ENCODE results near the gene GEN1.

- TF ChIP-seq, protein P1, sequence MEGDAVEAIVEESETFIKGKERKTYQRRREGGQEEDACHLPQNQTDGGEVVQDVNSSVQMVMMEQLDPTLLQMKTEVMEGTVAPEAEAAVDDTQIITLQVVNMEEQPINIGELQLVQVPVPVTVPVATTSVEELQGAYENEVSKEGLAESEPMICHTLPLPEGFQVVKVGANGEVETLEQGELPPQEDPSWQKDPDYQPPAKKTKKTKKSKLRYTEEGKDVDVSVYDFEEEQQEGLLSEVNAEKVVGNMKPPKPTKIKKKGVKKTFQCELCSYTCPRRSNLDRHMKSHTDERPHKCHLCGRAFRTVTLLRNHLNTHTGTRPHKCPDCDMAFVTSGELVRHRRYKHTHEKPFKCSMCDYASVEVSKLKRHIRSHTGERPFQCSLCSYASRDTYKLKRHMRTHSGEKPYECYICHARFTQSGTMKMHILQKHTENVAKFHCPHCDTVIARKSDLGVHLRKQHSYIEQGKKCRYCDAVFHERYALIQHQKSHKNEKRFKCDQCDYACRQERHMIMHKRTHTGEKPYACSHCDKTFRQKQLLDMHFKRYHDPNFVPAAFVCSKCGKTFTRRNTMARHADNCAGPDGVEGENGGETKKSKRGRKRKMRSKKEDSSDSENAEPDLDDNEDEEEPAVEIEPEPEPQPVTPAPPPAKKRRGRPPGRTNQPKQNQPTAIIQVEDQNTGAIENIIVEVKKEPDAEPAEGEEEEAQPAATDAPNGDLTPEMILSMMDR (IDR thresholded peaks at IDR 0.05): no peak
- no peak for TF ChIP-seq EZH2 (IDR thresholded peaks at IDR 0.05; ENCODE audit: borderline replicate concordance, insufficient read depth, low read depth, low read length, poor library complexity, severe bottlenecking)
Measured at GRCh38 chr2:17735864-17736263, 18.1 kb upstream of the GEN1 start.

Data from B cell (primary cell).